IMR-90 (cell line): ENCODE data around the gene FOXS1. TPM values are rescaled to one million over a fixed set of nuclear protein-coding genes. Genes with fewer than 3 reads are reported as not detected.

Source experiments
- ATAC-seq: fragments of 200-7000 bp; cut with Tn5 transposase; 2 replicates; pipeline ENCODE4 v1.9.1; 2020; ENCODE audit warnings: low read depth, mild to moderate bottlenecking, moderate library complexity
- BruUV-seq: library from RNA; stranded (reverse); fragments of 400-500 nt; replicated peaks from 2 replicates; lab custom pipeline; 2021; lab: Mats Ljungman, UMichigan
- CTCF ChIA-PET: fragments of 300-600 bp; formaldehyde crosslinking; extraction: SDS; loops from one replicate; lab custom pipeline; 2021; ENCODE audit warnings: antibody characterized with exemption; lab: Yijun Ruan, JAX
- POLR2A ChIA-PET: fragments of 300-600 bp; sonication (Branson Sonifier 250); formaldehyde crosslinking; loops from one replicate; lab custom pipeline; 2022; ENCODE audit warnings: antibody characterized with exemption; ENCODE audit not compliant: unreplicated experiment; lab: Charles Lee
- DNase-seq: peaks from one replicate; pipeline ENCODE4 v3.0.0; 2013
- H2AFZ ChIP-seq: replicated peaks from 2 replicates; pipeline ENCODE3; 2013; ENCODE audit warnings: low read length, mild to moderate bottlenecking; ENCODE audit not compliant: poor library complexity
- H2AK5ac ChIP-seq: 2 replicates; pipeline ENCODE4 v1.6.1; 2013; ENCODE audit warnings: low read depth, low read length, inconsistent platforms
- H2AK9ac ChIP-seq: replicated peaks from 2 replicates; pipeline ENCODE3; 2013; ENCODE audit warnings: mild to moderate bottlenecking, low read depth, low read length, moderate library complexity; ENCODE audit not compliant: poor library complexity
- H2BK120ac ChIP-seq: 2 replicates; pipeline ENCODE4 v1.6.1; 2013; ENCODE audit warnings: low read depth, low read length, inconsistent platforms
- H2BK15ac ChIP-seq: 3 replicates; pipeline ENCODE4 v1.6.1; 2013; ENCODE audit warnings: low read depth, low read length, inconsistent platforms
- H2BK20ac ChIP-seq: 2 replicates; pipeline ENCODE4 v1.6.1; 2013; ENCODE audit warnings: low read depth, mild to moderate bottlenecking, inconsistent platforms, low read length, moderate library complexity
- H2BK5ac ChIP-seq: 2 replicates; pipeline ENCODE4 v1.6.1; 2013; ENCODE audit warnings: mild to moderate bottlenecking, low read depth, low read length, inconsistent platforms; ENCODE audit not compliant: poor library complexity, severe bottlenecking
- H3K14ac ChIP-seq: replicated peaks from 2 replicates; pipeline ENCODE4 v1.6.1; 2013; ENCODE audit warnings: low read depth, low read length, inconsistent platforms
- H3K18ac ChIP-seq: 2 replicates; pipeline ENCODE4 v1.6.1; 2013; ENCODE audit warnings: low read depth, low read length, control low read depth
- H3K23ac ChIP-seq: 2 replicates; pipeline ENCODE4 v1.6.1; 2013; ENCODE audit warnings: low read depth, low read length, inconsistent platforms
- H3K27ac ChIP-seq: 2 replicates; pipeline ENCODE4 v1.5.1; 2013; ENCODE audit warnings: mild to moderate bottlenecking, control low read depth, low read length; ENCODE audit not compliant: insufficient read depth
- H3K27me3 ChIP-seq: 2 replicates; pipeline ENCODE4 v1.6.1; 2013; ENCODE audit warnings: low read length; ENCODE audit not compliant: control insufficient read depth, insufficient read depth
- H3K36me3 ChIP-seq: 2 replicates; pipeline ENCODE4 v1.6.1; 2013; ENCODE audit warnings: low read length, mixed read lengths; ENCODE audit not compliant: control insufficient read depth, insufficient read depth
- H3K4ac ChIP-seq: 2 replicates; pipeline ENCODE4 v1.6.1; 2013; ENCODE audit warnings: low read depth, low read length, inconsistent platforms
- H3K4me1 ChIP-seq: 2 replicates; pipeline ENCODE4 v1.6.1; 2013; ENCODE audit warnings: low read length, mixed read lengths; ENCODE audit not compliant: control insufficient read depth, insufficient read depth
- H3K4me2 ChIP-seq: 2 replicates; pipeline ENCODE4 v1.6.1; 2013; ENCODE audit warnings: low read depth, mild to moderate bottlenecking, control low read depth, low read length, moderate library complexity
- H3K4me3 ChIP-seq: 2 replicates; pipeline ENCODE4 v1.5.1; 2013; ENCODE audit warnings: low read depth, mild to moderate bottlenecking, control low read depth, low read length, moderate library complexity; ENCODE audit not compliant: insufficient read depth
- H3K56ac ChIP-seq: 2 replicates; pipeline ENCODE4 v1.6.1; 2013; ENCODE audit warnings: low read length, inconsistent platforms; ENCODE audit not compliant: insufficient read depth; ENCODE audit errors: extremely low read depth
- H3K79me1 ChIP-seq, 2 experiments: 2 replicates each; pipeline ENCODE4 v1.6.1; 2013; ENCODE audit warnings: low read length in 2 of 2, inconsistent platforms in 1 of 2, low read depth in 1 of 2
- H3K9ac ChIP-seq: 2 replicates; pipeline ENCODE4 v1.6.1; 2013; ENCODE audit warnings: low read depth, low read length, control low read depth
- H3K9me1 ChIP-seq: 2 replicates; pipeline ENCODE4 v1.6.1; 2013; ENCODE audit warnings: low read length, inconsistent platforms; ENCODE audit not compliant: insufficient read depth
- H3K9me3 ChIP-seq: 2 replicates; pipeline ENCODE4 v1.6.1; 2013; ENCODE audit warnings: low read length; ENCODE audit not compliant: control insufficient read depth, insufficient read depth
- H4K20me1 ChIP-seq: 2 replicates; pipeline ENCODE4 v1.6.1; 2013; ENCODE audit warnings: low read length, inconsistent platforms; ENCODE audit not compliant: insufficient read depth
- H4K5ac ChIP-seq: 2 replicates; pipeline ENCODE4 v1.6.1; 2013; ENCODE audit warnings: mild to moderate bottlenecking, low read depth, low read length, control low read depth
- H4K8ac ChIP-seq, 2 experiments: 2 replicates each; pipeline ENCODE4 v1.6.1; 2013; ENCODE audit warnings: low read depth in 2 of 2, low read length in 2 of 2, control low read depth in 1 of 2, inconsistent platforms in 1 of 2
- H4K91ac ChIP-seq: 2 replicates; pipeline ENCODE4 v1.6.1; 2013; ENCODE audit warnings: low read depth, low read length, inconsistent platforms; ENCODE audit not compliant: insufficient read depth
- BHLHE40 ChIP-seq: fragments of 150-350 bp; IDR thresholded peaks from 2 replicates; pipeline ENCODE4 v1.6.1; 2016; ENCODE audit warnings: mild to moderate bottlenecking, low read depth, low read length
- CEBPB ChIP-seq: IDR thresholded peaks from 2 replicates; pipeline ENCODE4 v1.6.1; 2012; ENCODE audit warnings: low read depth, low read length, improper control_type of control experiment
- CHD1 ChIP-seq: IDR thresholded peaks from 2 replicates; pipeline ENCODE4 v1.6.1; 2012; ENCODE audit warnings: low read depth, low read length, improper control_type of control experiment
- FOS ChIP-seq: fragments of 150-350 bp; IDR thresholded peaks from 2 replicates; pipeline ENCODE4 v1.6.1; 2016; ENCODE audit warnings: low read depth, low read length
- MAFK ChIP-seq: IDR thresholded peaks from 2 replicates; pipeline ENCODE4 v1.6.1; 2012; ENCODE audit warnings: low read depth, low read length, improper control_type of control experiment
- MAZ ChIP-seq: IDR thresholded peaks from 2 replicates; pipeline ENCODE4 v1.6.1; 2012; ENCODE audit warnings: low read depth, mild to moderate bottlenecking, low read length, improper control_type of control experiment, moderate library complexity, borderline replicate concordance
- MXI1 ChIP-seq: IDR thresholded peaks from 2 replicates; pipeline ENCODE4 v1.6.1; 2012; ENCODE audit warnings: low read depth, mild to moderate bottlenecking, low read length, moderate library complexity, borderline replicate concordance
- NFE2L2 ChIP-seq: fragments of 150-350 bp; IDR thresholded peaks from 2 replicates; pipeline ENCODE4 v1.6.1; 2016; ENCODE audit warnings: low read depth, mild to moderate bottlenecking, low read length
- POLR2A ChIP-seq: IDR thresholded peaks from 2 replicates; pipeline ENCODE4 v1.6.1; 2012; ENCODE audit warnings: mild to moderate bottlenecking, low read depth, low read length
- RAD21 ChIP-seq: IDR thresholded peaks from 2 replicates; pipeline ENCODE4 v1.6.1; 2012; ENCODE audit warnings: low read length, improper control_type of control experiment
- RCOR1 ChIP-seq: IDR thresholded peaks from 2 replicates; pipeline ENCODE4 v1.6.1; 2012; ENCODE audit warnings: mild to moderate bottlenecking, low read length, improper control_type of control experiment; ENCODE audit not compliant: insufficient replicate concordance
- RFX5 ChIP-seq: IDR thresholded peaks from 2 replicates; pipeline ENCODE4 v1.8.0; 2012; ENCODE audit warnings: low read depth, mild to moderate bottlenecking, low read length, moderate library complexity
- SMC3 ChIP-seq: fragments of 150-350 bp; IDR thresholded peaks from 2 replicates; pipeline ENCODE4 v1.6.1; 2016; ENCODE audit warnings: low read depth, mild to moderate bottlenecking, antibody characterized with exemption, low read length, moderate library complexity
- WGBS, 2 experiments: methylation state at CpG; one replicate each; pipeline versions ENCODE4 v1.1.5 to v1.1.7; 2013; ENCODE audit warnings: missing lambda C conversion rate in 2 of 2; ENCODE audit not compliant: insufficient read length in 1 of 2; ENCODE audit errors: extremely low coverage in 2 of 2; 5-methylcytosine and 5-hydroxymethylcytosine counted together
- dilution Hi-C: fragments of 300-500 bp; cut with HindIII; formaldehyde crosslinking; loops from one replicate; pipeline ENCODE4 v1.14.3; 2018; ENCODE audit warnings: low sequenced_read_pairs; ENCODE audit not compliant: unreplicated experiment
- in situ Hi-C: fragments of 300-500 bp; cut with MboI; formaldehyde crosslinking; loops from 3 replicates; pipeline ENCODE4 v1.14.3; 2019; ENCODE audit warnings: low sequenced_read_pairs, inconsistent platforms, mixed read lengths
- intact Hi-C: fragments of 100-400 bp; cut with micrococcal nuclease; formaldehyde crosslinking; loops from 2 replicates; pipeline ENCODE4 v1.10.0; 2022
- polyA plus RNA-seq, 3 experiments: library from polyadenylated mRNA; depleted of rRNA; stranded (reverse); fragments of >200 nt; gene quantifications; 2 replicates each; pipeline ENCODE4 v1.2.3, GENCODE V29; 2012; ENCODE audit warnings: low replicate concordance in 1 of 3
- total RNA-seq: library from RNA; depleted of rRNA; stranded (reverse); fragments of >200 nt; gene quantifications from 2 replicates; pipeline ENCODE4 v1.2.3, GENCODE V29; 2012
- TF ChIP-seq, protein P1 (sequence below): fragments of 150-350 bp; IDR thresholded peaks from 2 replicates; pipeline ENCODE4 v1.6.1; 2017; ENCODE audit warnings: mild to moderate bottlenecking, antibody characterized with exemption, low read length, low read depth
- TF ChIP-seq, protein P2 (sequence below): conservative IDR thresholded peaks from 2 replicates; pipeline ENCODE4 v1.5.1; 2012; ENCODE audit warnings: mild to moderate bottlenecking, low read depth, low read length, improper control_type of control experiment
- TF ChIP-seq, protein P3 (sequence below): fragments of 150-350 bp; IDR thresholded peaks from 2 replicates; pipeline ENCODE4 v1.6.1; 2016; ENCODE audit warnings: low read depth, mild to moderate bottlenecking, low read length, moderate library complexity, borderline replicate concordance

Gene FOXS1
- total and polyA plus RNA-seq, 2 of the 4 experiments (the other 2 are of a cell fraction): not detected

DNA sequence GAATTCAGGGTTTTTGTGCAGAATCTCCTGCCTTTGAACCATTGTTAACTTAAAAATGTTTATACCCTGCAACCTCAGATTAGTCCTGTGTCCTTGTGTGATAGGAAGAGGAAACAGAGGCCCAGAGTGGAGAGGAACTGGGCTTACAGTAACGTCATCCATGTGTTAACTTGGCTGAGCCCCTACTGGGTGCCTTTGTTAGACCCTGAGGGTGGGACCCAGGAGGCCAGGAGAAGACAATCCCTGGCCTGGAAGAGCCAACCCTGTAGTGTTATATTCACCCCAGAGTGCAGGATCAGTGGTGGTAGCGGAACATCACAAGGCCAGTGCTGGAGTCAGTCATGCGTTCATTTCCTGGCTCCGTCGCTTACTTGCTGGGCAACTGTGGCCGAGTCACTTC lies 15.7 kb downstream of the FOXS1 start:
- no peaks in the 10 kb centered on the region for H3K4me1 ChIP-seq
- BruUV-seq: no TSS peak
- ChIA-PET CTCF (interaction anchor here (0.9 kb wide), 1 partner anchor 13 kb away, joined by 3 read pairs; no protein-coding TSS in a partner anchor), POLR2A (no interaction called here)
- WGBS, 2 experiments: 80% methylated on average over 1 of the region's 6 CpGs; no CpG with 5 or more reads in 1 of the 2 experiments
- H3K4me3 ChIP-seq: no peak overlapping the region
- H3K4me2 ChIP-seq: no peak overlapping the region
- dilution Hi-C loops (no loop called here), intact Hi-C loops (no loop called here), in situ Hi-C loops (loop anchor here (10.0 to 25.0 kb wide), 3 partner anchors 125 to 833 kb away; partner anchors contain the start of genes C20orf203 and PDRG1)
- ATAC-seq (no peak), DNase-seq (no peak)
- no peak overlapping the region for H2BK120ac ChIP-seq
- no peaks in the 10 kb centered on the region for H3K9me3 ChIP-seq
- no peak overlapping the region for H4K91ac ChIP-seq
- H3K56ac ChIP-seq: no peak overlapping the region
- H3K9me1 ChIP-seq: peaks cover 3% of the 10 kb centered on the region; the same call in 1 of the 2 replicates
- H2BK20ac ChIP-seq: no peak overlapping the region
- H2AK9ac ChIP-seq: no peak overlapping the region
- H3K4ac ChIP-seq: no peak overlapping the region
- H3K79me1 ChIP-seq: no peaks in the 10 kb centered on the region
- H2BK15ac ChIP-seq: no peak overlapping the region
- H2AFZ ChIP-seq: no peak overlapping the region
- H4K8ac ChIP-seq: no peak overlapping the region
- H4K5ac ChIP-seq: no peak overlapping the region
- no peak overlapping the region for H3K27ac ChIP-seq
- no peak overlapping the region for H3K9ac ChIP-seq
- H3K27me3 ChIP-seq: peaks cover 8% of the 10 kb centered on the region
- no peaks in the 10 kb centered on the region for H4K20me1 ChIP-seq
- H3K23ac ChIP-seq: no peak overlapping the region
- no peak overlapping the region for H2BK5ac ChIP-seq
- H3K18ac ChIP-seq: no peak overlapping the region
- H3K14ac ChIP-seq: no peak overlapping the region
- no peak overlapping the region for H2AK5ac ChIP-seq
- TF ChIP-seq FOS (no peak), MXI1 (no peak), NFE2L2 (no peak), POLR2A (no peak), MAZ (no peak), RFX5 (no peak), RCOR1 (no peak), BHLHE40 (no peak), CHD1 (no peak), SMC3 (no peak), MAFK (no peak), RAD21 (no peak), CEBPB (no peak)
- TF ChIP-seq, protein P1, sequence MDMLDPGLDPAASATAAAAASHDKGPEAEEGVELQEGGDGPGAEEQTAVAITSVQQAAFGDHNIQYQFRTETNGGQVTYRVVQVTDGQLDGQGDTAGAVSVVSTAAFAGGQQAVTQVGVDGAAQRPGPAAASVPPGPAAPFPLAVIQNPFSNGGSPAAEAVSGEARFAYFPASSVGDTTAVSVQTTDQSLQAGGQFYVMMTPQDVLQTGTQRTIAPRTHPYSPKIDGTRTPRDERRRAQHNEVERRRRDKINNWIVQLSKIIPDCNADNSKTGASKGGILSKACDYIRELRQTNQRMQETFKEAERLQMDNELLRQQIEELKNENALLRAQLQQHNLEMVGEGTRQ: no peak
- TF ChIP-seq, protein P2, sequence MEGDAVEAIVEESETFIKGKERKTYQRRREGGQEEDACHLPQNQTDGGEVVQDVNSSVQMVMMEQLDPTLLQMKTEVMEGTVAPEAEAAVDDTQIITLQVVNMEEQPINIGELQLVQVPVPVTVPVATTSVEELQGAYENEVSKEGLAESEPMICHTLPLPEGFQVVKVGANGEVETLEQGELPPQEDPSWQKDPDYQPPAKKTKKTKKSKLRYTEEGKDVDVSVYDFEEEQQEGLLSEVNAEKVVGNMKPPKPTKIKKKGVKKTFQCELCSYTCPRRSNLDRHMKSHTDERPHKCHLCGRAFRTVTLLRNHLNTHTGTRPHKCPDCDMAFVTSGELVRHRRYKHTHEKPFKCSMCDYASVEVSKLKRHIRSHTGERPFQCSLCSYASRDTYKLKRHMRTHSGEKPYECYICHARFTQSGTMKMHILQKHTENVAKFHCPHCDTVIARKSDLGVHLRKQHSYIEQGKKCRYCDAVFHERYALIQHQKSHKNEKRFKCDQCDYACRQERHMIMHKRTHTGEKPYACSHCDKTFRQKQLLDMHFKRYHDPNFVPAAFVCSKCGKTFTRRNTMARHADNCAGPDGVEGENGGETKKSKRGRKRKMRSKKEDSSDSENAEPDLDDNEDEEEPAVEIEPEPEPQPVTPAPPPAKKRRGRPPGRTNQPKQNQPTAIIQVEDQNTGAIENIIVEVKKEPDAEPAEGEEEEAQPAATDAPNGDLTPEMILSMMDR: no peak
- TF ChIP-seq, protein P3, sequence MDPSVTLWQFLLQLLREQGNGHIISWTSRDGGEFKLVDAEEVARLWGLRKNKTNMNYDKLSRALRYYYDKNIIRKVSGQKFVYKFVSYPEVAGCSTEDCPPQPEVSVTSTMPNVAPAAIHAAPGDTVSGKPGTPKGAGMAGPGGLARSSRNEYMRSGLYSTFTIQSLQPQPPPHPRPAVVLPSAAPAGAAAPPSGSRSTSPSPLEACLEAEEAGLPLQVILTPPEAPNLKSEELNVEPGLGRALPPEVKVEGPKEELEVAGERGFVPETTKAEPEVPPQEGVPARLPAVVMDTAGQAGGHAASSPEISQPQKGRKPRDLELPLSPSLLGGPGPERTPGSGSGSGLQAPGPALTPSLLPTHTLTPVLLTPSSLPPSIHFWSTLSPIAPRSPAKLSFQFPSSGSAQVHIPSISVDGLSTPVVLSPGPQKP: no peak
- no peaks in the 10 kb centered on the region for H3K36me3 ChIP-seq
